HEK293 (cell line): ENCODE measurements around the gene LRRC15.

ENCODE experiments used
- CTCF ChIA-PET: fragments of 350-600 bp; formaldehyde crosslinking; extraction: SDS; loops from one replicate; lab custom pipeline; 2021; ENCODE audit warnings: antibody characterized with exemption; lab: Yijun Ruan, JAX
- POLR2A ChIA-PET: fragments of 300-600 bp; formaldehyde crosslinking; extraction: SDS; loops from one replicate; lab custom pipeline; 2020; ENCODE audit warnings: antibody characterized with exemption, inconsistent platforms; lab: Yijun Ruan, JAX
- H3K27ac ChIP-seq: fragments of 200-500 bp; sonication (Bioruptor generic); 2 replicates; pipeline ENCODE4 v1.5.1; 2014; ENCODE audit warnings: low read depth, low read length, control low read depth, inconsistent platforms; ENCODE audit errors: extremely low read depth
- H3K36me3 ChIP-seq, 2 experiments: fragments of 200-500 bp in 1 of 2; sonication (Bioruptor generic) in 1 of 2; 1 replicate in 1 of 2; 2 replicates in 1 of 2; pipeline ENCODE4 v1.5.1; 2014 to 2017; ENCODE audit warnings: inconsistent platforms in 2 of 2, low read length in 2 of 2; ENCODE audit not compliant: control insufficient read depth in 2 of 2, insufficient read depth in 1 of 2
- H3K4me1 ChIP-seq: fragments of 200-500 bp; sonication (Bioruptor generic); 2 replicates; pipeline ENCODE4 v1.5.1; 2014; ENCODE audit warnings: mild to moderate bottlenecking, low read length, inconsistent platforms; ENCODE audit not compliant: control insufficient read depth, insufficient read depth
- H3K4me3 ChIP-seq: 2 replicates; pipeline ENCODE4 v1.5.1; 2011; ENCODE audit warnings: low read depth, mild to moderate bottlenecking, control low read depth, low read length, moderate library complexity
- H3K9me3 ChIP-seq: fragments of 200-500 bp; sonication (Bioruptor generic); 2 replicates; pipeline ENCODE4 v1.5.1; 2014; ENCODE audit warnings: low read depth, low read length, inconsistent platforms; ENCODE audit not compliant: control insufficient read depth, insufficient read depth
- BCL11B ChIP-seq: fragments of 450-650 bp; formaldehyde crosslinking; IDR thresholded peaks from 2 replicates; pipeline ENCODE4 v1.5.1; 2016; ENCODE audit warnings: low read depth, missing biosample characterization, missing genetic modification characterization
- KLF1 ChIP-seq: fragments of 450-650 bp; formaldehyde crosslinking; IDR thresholded peaks from 2 replicates; pipeline ENCODE4 v1.5.1; 2016; ENCODE audit warnings: missing biosample characterization, missing genetic modification characterization
- OSR2 ChIP-seq: fragments of 450-650 bp; formaldehyde crosslinking; IDR thresholded peaks from 2 replicates; pipeline ENCODE4 v1.5.1; 2016; ENCODE audit warnings: missing biosample characterization, missing genetic modification characterization
- OVOL3 ChIP-seq: fragments of 450-650 bp; formaldehyde crosslinking; IDR thresholded peaks from 2 replicates; pipeline ENCODE4 v1.5.1; 2016; ENCODE audit warnings: missing biosample characterization, missing genetic modification characterization
- ZNF239 ChIP-seq: fragments of 450-650 bp; formaldehyde crosslinking; IDR thresholded peaks from 2 replicates; pipeline ENCODE4 v1.5.1; 2016; ENCODE audit warnings: missing biosample characterization, missing genetic modification characterization
- ZNF302 ChIP-seq: fragments of 450-650 bp; formaldehyde crosslinking; IDR thresholded peaks from 2 replicates; pipeline ENCODE4 v1.5.1; 2016; ENCODE audit warnings: missing biosample characterization, missing genetic modification characterization, low read depth
- ZNF341 ChIP-seq: fragments of 450-650 bp; formaldehyde crosslinking; IDR thresholded peaks from 2 replicates; pipeline ENCODE4; 2016; ENCODE audit warnings: low read depth, missing biosample characterization, missing genetic modification characterization
- ZNF76 ChIP-seq: fragments of 450-650 bp; formaldehyde crosslinking; IDR thresholded peaks from 2 replicates; pipeline ENCODE4; 2016; ENCODE audit warnings: low read depth, missing biosample characterization, missing genetic modification characterization, borderline replicate concordance
- ZNF785 ChIP-seq: fragments of 450-650 bp; formaldehyde crosslinking; IDR thresholded peaks from 2 replicates; pipeline ENCODE4 v1.5.1; 2016; ENCODE audit warnings: missing biosample characterization, missing genetic modification characterization
- TF ChIP-seq, protein P1 (sequence below): fragments of 450-650 bp; formaldehyde crosslinking; IDR thresholded peaks from 2 replicates; pipeline ENCODE4 v1.5.1; 2016; ENCODE audit warnings: missing biosample characterization, missing genetic modification characterization
- TF ChIP-seq, protein P2 (sequence below): fragments of 450-650 bp; formaldehyde crosslinking; IDR thresholded peaks from 2 replicates; pipeline ENCODE4 v1.5.1; 2016; ENCODE audit warnings: missing biosample characterization, missing genetic modification characterization, borderline replicate concordance
- TF ChIP-seq, protein P3 (sequence below): fragments of 450-650 bp; formaldehyde crosslinking; IDR thresholded peaks from 2 replicates; pipeline ENCODE4 v1.5.1; 2016; ENCODE audit warnings: missing biosample characterization, missing genetic modification characterization
- TF ChIP-seq, protein P4 (sequence below): fragments of 450-650 bp; formaldehyde crosslinking; IDR thresholded peaks from 2 replicates; pipeline ENCODE4 v1.5.1; 2016; ENCODE audit warnings: missing biosample characterization, missing genetic modification characterization

The LRRC15 gene

DNA sequence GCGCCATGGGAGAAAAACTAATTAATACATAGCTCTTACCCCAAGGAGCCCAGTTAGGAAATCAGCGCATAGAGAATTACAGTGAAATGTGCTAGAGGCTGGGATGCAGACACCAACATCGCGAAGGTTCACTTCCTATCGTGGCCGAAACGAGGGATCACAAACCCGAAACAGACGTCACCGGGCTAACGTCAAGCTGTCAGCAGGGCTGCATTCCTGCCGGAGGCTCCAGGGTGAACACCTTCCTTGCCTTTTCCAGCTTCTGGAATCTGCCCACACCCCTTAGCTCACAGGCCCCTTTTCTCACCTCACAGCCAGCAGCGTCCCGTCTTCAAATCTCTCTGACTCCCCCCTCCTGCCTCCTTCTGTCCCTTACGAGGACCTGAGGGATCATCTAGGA, 16.5 kb upstream of the LRRC15 start (continued):
- TF ChIP-seq OSR2 (tag by site-specific recombination) (no peak), ZNF302 (tag by site-specific recombination) (no peak), ZNF785 (no peak), BCL11B (tag by site-specific recombination) (no peak)
- TF ChIP-seq, protein P1, sequence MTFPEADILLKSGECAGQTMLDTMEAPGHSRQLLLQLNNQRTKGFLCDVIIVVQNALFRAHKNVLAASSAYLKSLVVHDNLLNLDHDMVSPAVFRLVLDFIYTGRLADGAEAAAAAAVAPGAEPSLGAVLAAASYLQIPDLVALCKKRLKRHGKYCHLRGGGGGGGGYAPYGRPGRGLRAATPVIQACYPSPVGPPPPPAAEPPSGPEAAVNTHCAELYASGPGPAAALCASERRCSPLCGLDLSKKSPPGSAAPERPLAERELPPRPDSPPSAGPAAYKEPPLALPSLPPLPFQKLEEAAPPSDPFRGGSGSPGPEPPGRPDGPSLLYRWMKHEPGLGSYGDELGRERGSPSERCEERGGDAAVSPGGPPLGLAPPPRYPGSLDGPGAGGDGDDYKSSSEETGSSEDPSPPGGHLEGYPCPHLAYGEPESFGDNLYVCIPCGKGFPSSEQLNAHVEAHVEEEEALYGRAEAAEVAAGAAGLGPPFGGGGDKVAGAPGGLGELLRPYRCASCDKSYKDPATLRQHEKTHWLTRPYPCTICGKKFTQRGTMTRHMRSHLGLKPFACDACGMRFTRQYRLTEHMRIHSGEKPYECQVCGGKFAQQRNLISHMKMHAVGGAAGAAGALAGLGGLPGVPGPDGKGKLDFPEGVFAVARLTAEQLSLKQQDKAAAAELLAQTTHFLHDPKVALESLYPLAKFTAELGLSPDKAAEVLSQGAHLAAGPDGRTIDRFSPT (tag by site-specific recombination) = no peak
- TF ChIP-seq, all 188 proteins: peak for 0

DNA sequence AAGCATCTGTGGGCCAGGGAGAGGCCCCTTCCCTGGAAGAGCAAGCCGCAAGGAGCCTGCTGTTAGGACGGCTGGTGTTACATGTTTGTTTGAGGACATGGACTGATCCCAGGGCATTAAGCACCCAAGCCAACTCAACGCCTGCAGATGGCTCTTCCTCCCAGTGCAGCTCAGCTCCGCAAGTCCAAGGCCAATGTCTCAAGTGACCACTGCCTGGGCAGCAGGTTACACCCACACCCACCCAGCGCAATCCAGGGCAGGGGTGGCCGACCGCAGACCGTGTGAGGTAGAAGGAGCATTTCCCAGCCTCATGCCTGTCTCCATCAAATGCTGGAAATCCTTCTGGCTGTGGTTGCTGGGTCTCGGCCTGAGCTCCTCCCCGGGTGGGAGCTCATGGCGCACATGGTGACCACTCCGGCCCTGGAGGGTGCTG, 15.0 kb upstream of the LRRC15 start:
- TF ChIP-seq KLF1 (tag by site-specific recombination) (no peak), ZNF76 (no peak), ZNF341 (tag by site-specific recombination) (peak; percentile 57), OVOL3 (tag by site-specific recombination) (no peak), ZNF239 (no peak)
- TF ChIP-seq, protein P2, sequence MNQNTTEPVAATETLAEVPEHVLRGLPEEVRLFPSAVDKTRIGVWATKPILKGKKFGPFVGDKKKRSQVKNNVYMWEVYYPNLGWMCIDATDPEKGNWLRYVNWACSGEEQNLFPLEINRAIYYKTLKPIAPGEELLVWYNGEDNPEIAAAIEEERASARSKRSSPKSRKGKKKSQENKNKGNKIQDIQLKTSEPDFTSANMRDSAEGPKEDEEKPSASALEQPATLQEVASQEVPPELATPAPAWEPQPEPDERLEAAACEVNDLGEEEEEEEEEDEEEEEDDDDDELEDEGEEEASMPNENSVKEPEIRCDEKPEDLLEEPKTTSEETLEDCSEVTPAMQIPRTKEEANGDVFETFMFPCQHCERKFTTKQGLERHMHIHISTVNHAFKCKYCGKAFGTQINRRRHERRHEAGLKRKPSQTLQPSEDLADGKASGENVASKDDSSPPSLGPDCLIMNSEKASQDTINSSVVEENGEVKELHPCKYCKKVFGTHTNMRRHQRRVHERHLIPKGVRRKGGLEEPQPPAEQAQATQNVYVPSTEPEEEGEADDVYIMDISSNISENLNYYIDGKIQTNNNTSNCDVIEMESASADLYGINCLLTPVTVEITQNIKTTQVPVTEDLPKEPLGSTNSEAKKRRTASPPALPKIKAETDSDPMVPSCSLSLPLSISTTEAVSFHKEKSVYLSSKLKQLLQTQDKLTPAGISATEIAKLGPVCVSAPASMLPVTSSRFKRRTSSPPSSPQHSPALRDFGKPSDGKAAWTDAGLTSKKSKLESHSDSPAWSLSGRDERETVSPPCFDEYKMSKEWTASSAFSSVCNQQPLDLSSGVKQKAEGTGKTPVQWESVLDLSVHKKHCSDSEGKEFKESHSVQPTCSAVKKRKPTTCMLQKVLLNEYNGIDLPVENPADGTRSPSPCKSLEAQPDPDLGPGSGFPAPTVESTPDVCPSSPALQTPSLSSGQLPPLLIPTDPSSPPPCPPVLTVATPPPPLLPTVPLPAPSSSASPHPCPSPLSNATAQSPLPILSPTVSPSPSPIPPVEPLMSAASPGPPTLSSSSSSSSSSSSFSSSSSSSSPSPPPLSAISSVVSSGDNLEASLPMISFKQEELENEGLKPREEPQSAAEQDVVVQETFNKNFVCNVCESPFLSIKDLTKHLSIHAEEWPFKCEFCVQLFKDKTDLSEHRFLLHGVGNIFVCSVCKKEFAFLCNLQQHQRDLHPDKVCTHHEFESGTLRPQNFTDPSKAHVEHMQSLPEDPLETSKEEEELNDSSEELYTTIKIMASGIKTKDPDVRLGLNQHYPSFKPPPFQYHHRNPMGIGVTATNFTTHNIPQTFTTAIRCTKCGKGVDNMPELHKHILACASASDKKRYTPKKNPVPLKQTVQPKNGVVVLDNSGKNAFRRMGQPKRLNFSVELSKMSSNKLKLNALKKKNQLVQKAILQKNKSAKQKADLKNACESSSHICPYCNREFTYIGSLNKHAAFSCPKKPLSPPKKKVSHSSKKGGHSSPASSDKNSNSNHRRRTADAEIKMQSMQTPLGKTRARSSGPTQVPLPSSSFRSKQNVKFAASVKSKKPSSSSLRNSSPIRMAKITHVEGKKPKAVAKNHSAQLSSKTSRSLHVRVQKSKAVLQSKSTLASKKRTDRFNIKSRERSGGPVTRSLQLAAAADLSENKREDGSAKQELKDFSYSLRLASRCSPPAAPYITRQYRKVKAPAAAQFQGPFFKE (tag by site-specific recombination) = no peak
- TF ChIP-seq, protein P3, sequence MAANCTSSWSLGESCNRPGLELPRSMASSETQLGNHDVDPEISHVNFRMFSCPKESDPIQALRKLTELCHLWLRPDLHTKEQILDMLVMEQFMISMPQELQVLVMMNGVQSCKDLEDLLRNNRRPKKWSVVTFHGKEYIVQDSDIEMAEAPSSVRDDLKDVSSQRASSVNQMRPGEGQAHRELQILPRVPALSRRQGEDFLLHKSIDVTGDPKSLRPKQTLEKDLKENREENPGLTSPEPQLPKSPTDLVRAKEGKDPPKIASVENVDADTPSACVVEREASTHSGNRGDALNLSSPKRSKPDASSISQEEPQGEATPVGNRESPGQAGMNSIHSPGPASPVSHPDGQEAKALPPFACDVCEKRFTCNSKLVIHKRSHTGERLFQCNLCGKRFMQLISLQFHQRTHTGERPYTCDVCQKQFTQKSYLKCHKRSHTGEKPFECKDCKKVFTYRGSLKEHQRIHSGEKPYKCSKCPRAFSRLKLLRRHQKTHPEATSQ (tag by site-specific recombination) = no peak
- TF ChIP-seq, protein P4, sequence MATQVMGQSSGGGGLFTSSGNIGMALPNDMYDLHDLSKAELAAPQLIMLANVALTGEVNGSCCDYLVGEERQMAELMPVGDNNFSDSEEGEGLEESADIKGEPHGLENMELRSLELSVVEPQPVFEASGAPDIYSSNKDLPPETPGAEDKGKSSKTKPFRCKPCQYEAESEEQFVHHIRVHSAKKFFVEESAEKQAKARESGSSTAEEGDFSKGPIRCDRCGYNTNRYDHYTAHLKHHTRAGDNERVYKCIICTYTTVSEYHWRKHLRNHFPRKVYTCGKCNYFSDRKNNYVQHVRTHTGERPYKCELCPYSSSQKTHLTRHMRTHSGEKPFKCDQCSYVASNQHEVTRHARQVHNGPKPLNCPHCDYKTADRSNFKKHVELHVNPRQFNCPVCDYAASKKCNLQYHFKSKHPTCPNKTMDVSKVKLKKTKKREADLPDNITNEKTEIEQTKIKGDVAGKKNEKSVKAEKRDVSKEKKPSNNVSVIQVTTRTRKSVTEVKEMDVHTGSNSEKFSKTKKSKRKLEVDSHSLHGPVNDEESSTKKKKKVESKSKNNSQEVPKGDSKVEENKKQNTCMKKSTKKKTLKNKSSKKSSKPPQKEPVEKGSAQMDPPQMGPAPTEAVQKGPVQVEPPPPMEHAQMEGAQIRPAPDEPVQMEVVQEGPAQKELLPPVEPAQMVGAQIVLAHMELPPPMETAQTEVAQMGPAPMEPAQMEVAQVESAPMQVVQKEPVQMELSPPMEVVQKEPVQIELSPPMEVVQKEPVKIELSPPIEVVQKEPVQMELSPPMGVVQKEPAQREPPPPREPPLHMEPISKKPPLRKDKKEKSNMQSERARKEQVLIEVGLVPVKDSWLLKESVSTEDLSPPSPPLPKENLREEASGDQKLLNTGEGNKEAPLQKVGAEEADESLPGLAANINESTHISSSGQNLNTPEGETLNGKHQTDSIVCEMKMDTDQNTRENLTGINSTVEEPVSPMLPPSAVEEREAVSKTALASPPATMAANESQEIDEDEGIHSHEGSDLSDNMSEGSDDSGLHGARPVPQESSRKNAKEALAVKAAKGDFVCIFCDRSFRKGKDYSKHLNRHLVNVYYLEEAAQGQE (tag by site-specific recombination) = no peak
- no peaks in the 10 kb centered on the region for H3K4me1 ChIP-seq
- CTCF ChIA-PET = no interaction called here
- H3K9me3 ChIP-seq = no peaks in the 10 kb centered on the region
- H3K27ac ChIP-seq = no peak overlapping the region
- no peak overlapping the region for H3K4me3 ChIP-seq
- POLR2A ChIA-PET = no interaction called here
- H3K36me3 ChIP-seq = no peaks in the 10 kb centered on the region
